T47D (cell line): Measurements from ENCODE around the gene BMS1.
A peak's percentile ranks its signal among the peaks of the same experiment; 100 is the strongest.
"Not testable (repeated sequence)": the region's sequence is repeated elsewhere in the genome, so short reads cannot be mapped to it uniquely, and the experiment has no call there.

Experiments
- DNase-seq, 2 experiments: peaks; one replicate each; pipeline versions ENCODE4 v3.0.0 to v3.0.0-alpha.2; 2011 to 2012; ENCODE audit warnings: low read depth in 1 of 2, low spot score in 1 of 2
- JUND ChIP-seq: IDR thresholded peaks from 2 replicates; pipeline ENCODE4 v1.6.1; 2012; ENCODE audit warnings: low read depth
- in situ Hi-C: cut with HindIII; loops from 2 replicates; pipeline ENCODE4 v1.10.0; 2016; ENCODE audit warnings: low sequenced_read_pairs, low pct_unique_long_range_greater_than_20kb

BMS1 gene

GRCh38 chr10:42782446-42783180, at the start of gene BMS1:
TSS of gene BMS1 (plus strand) at chr10:42782795. CDS start at chr10:42784395, 1,600 bp downstream.
- in situ Hi-C loops: no loop called here
- TF ChIP-seq JUND: no peak
- peak; percentile 84 to 98 for DNase-seq

GRCh38 chr10:42734536-42734935, 48.1 kb upstream of the BMS1 start:
- TF ChIP-seq JUND: no peak
- peak in 1 of 2 experiments; percentile 60 for DNase-seq
- in situ Hi-C loops: no loop called here

GRCh38 chr10:42738679-42739078, 43.9 kb upstream of the BMS1 start:
- TF ChIP-seq JUND: no peak
- in situ Hi-C loops: no loop called here
- DNase-seq: no peak

- in situ Hi-C loops, DNase-seq: not testable (repeated sequence)
Measured at GRCh38 chr10:42741536-42741935, 41.1 kb upstream of the BMS1 start.

- no peak for DNase-seq
- TF ChIP-seq JUND: no peak
- in situ Hi-C loops: no loop called here
Measured at GRCh38 chr10:42743697-42744096, 38.9 kb upstream of the BMS1 start.

- TF ChIP-seq JUND: no peak
- in situ Hi-C loops: no loop called here
- no peak for DNase-seq
Measured at GRCh38 chr10:42744134-42744701, 38.4 kb upstream of the BMS1 start.

GRCh38 chr10:42753126-42753506, 29.5 kb upstream of the BMS1 start:
- in situ Hi-C loops: no loop called here
- no peak for TF ChIP-seq JUND

GRCh38 chr10:42753507-42754154, 29.0 kb upstream of the BMS1 start:
- peak; percentile 30 to 73 for DNase-seq
- in situ Hi-C loops: no loop called here
- no peak for TF ChIP-seq JUND

More at GRCh38 chr10:42753126-42753506, 29.5 kb upstream of the BMS1 start:
- peak; percentile 86 to 92 for DNase-seq

- no peak for DNase-seq
- in situ Hi-C loops: no loop called here
- no peak for TF ChIP-seq JUND
Measured at GRCh38 chr10:42754155-42755027, 28.2 kb upstream of the BMS1 start.

- no peak for TF ChIP-seq JUND
- DNase-seq: no peak
- in situ Hi-C loops: no loop called here
Measured at GRCh38 chr10:42755028-42755451, 27.6 kb upstream of the BMS1 start.

- peak in 1 of 2 experiments; percentile 39 for DNase-seq
- in situ Hi-C loops: no loop called here
- no peak for TF ChIP-seq JUND
Measured at GRCh38 chr10:42755556-42756093, 27.0 kb upstream of the BMS1 start.

GRCh38 chr10:42767906-42768305, 14.7 kb upstream of the BMS1 start:
- no peak for DNase-seq
- in situ Hi-C loops: no loop called here
- no peak for TF ChIP-seq JUND
